DND-41 (cell line): ENCODE data around the gene BBC3.

Experiments
- ATAC-seq: fragments of 200-7000 bp; cut with Tn5 transposase; 3 replicates; pipeline ENCODE4 v1.9.1; 2021; ENCODE audit warnings: low read depth; ENCODE audit not compliant: insufficient read depth
- DNase-seq: peaks from one replicate; pipeline ENCODE4 v3.0.0-alpha.2; 2020
- H2AFZ ChIP-seq: 2 replicates; pipeline ENCODE4 v1.6.0; 2012; ENCODE audit warnings: low read depth, low read length
- H3K27ac ChIP-seq: 2 replicates; pipeline ENCODE4 v1.5.1; 2012; ENCODE audit warnings: low read length, inconsistent platforms
- H3K27me3 ChIP-seq: fragments of 200-600 bp; sonication (generic); 2 replicates; pipeline ENCODE4 v1.6.0; 2012; ENCODE audit warnings: low read length, mild to moderate bottlenecking, inconsistent platforms; ENCODE audit not compliant: insufficient read depth, poor library complexity
- H3K36me3 ChIP-seq: 2 replicates; pipeline ENCODE4 v1.5.1; 2012; ENCODE audit warnings: low read length, inconsistent platforms; ENCODE audit not compliant: insufficient read depth
- H3K4me1 ChIP-seq: 2 replicates; pipeline ENCODE4 v1.5.1; 2012; ENCODE audit warnings: mild to moderate bottlenecking, low read length; ENCODE audit not compliant: insufficient read depth
- H3K4me2 ChIP-seq: 2 replicates; pipeline ENCODE4 v1.6.0; 2012; ENCODE audit warnings: mild to moderate bottlenecking, moderate library complexity, low read length, inconsistent platforms; ENCODE audit not compliant: insufficient read depth
- H3K4me3 ChIP-seq, 2 experiments: fragments of 200-600 bp in 1 of 2; shearing (Covaris generic) in 1 of 2; 2 replicates each; pipeline ENCODE4 v1.5.1; 2012 to 2016; ENCODE audit warnings: inconsistent platforms in 2 of 2, low read length in 2 of 2, mild to moderate bottlenecking in 2 of 2, low read depth in 1 of 2, moderate library complexity in 1 of 2
- H3K79me2 ChIP-seq: 2 replicates; pipeline ENCODE4 v1.6.0; 2012; ENCODE audit warnings: low read length, inconsistent platforms; ENCODE audit not compliant: insufficient read depth
- H3K9ac ChIP-seq: 2 replicates; pipeline ENCODE4 v1.6.0; 2012; ENCODE audit warnings: low read depth, mild to moderate bottlenecking, inconsistent platforms, low read length, moderate library complexity
- H3K9me3 ChIP-seq: 2 replicates; pipeline ENCODE4 v1.5.1; 2012; ENCODE audit warnings: low read length, moderate library complexity, mild to moderate bottlenecking, inconsistent platforms; ENCODE audit not compliant: insufficient read depth, severe bottlenecking
- H4K20me1 ChIP-seq: 2 replicates; pipeline ENCODE4 v1.6.0; 2012; ENCODE audit warnings: low read length; ENCODE audit not compliant: insufficient read depth
- CTCF ChIP-seq: IDR thresholded peaks from 2 replicates; pipeline ENCODE4 v1.5.1; 2012; ENCODE audit warnings: borderline replicate concordance, low read length, moderate library complexity, mild to moderate bottlenecking; ENCODE audit not compliant: poor library complexity, severe bottlenecking; ENCODE audit errors: extremely low read depth
- EZH2 ChIP-seq: IDR thresholded peaks from 3 replicates; pipeline ENCODE4 v1.6.1; 2012; ENCODE audit warnings: borderline replicate concordance, low read depth, mild to moderate bottlenecking, moderate library complexity, low read length, inconsistent platforms; ENCODE audit not compliant: severe bottlenecking

BBC3 gene

GRCh38 chr19:47240556-47240955 is 9.6 kb upstream of the BBC3 start:
- Histone ChIP-seq H3K27ac (no peak overlapping the region), H3K9ac (no peak overlapping the region)

GRCh38 chr19:47239610-47240296 is 8.8 kb upstream of the BBC3 start:
- no peak for TF ChIP-seq EZH2
- no peak for TF ChIP-seq CTCF
- Histone ChIP-seq H3K4me1 (peaks cover 28% of the 10 kb centered on the region), H3K4me2 (no peak overlapping the region)

More at GRCh38 chr19:47240556-47240955, 9.6 kb upstream of the BBC3 start:
- ATAC-seq (no peak), DNase-seq (no peak)
- H3K4me2 ChIP-seq: 0 out of 2 replicates have a peak overlapping the region, but pooled peaks have one; percentile 16
- no peaks in the 10 kb centered on the region; the same call in 1 of the 2 replicates for H4K20me1 ChIP-seq
- no peak overlapping the region for H3K4me3 ChIP-seq
- peaks cover 30% of the 10 kb centered on the region for H3K4me1 ChIP-seq
- no peaks in the 10 kb centered on the region for H3K27me3 ChIP-seq
- TF ChIP-seq CTCF (no peak), EZH2 (no peak)
- no peak overlapping the region for H2AFZ ChIP-seq
- H3K9me3 ChIP-seq: no peaks in the 10 kb centered on the region
- no peaks in the 10 kb centered on the region for H3K36me3 ChIP-seq
- H3K79me2 ChIP-seq: no peaks in the 10 kb centered on the region

GRCh38 chr19:47239152-47239551 is 8.2 kb upstream of the BBC3 start:
- Histone ChIP-seq H3K4me1 (peaks cover 22% of the 10 kb centered on the region), H3K4me3 (no peak overlapping the region), H3K79me2 (no peaks in the 10 kb centered on the region), H4K20me1 (no peaks in the 10 kb centered on the region; the same call in 1 of the 2 replicates), H2AFZ (no peak overlapping the region), H3K27me3 (no peaks in the 10 kb centered on the region), H3K36me3 (no peaks in the 10 kb centered on the region), H3K9me3 (no peaks in the 10 kb centered on the region), H3K4me2 (no peak overlapping the region), H3K9ac (no peak overlapping the region), H3K27ac (no peak overlapping the region)
- TF ChIP-seq EZH2 (no peak), CTCF (no peak)
- no peak for DNase-seq
- no peak for ATAC-seq

More at GRCh38 chr19:47239610-47240296, 8.8 kb upstream of the BBC3 start:
- Histone ChIP-seq H3K27ac (no peak overlapping the region), H3K9me3 (no peaks in the 10 kb centered on the region), H3K27me3 (no peaks in the 10 kb centered on the region), H3K4me3 (no peak overlapping the region), H3K9ac (no peak overlapping the region), H2AFZ (no peak overlapping the region), H3K36me3 (no peaks in the 10 kb centered on the region), H4K20me1 (no peaks in the 10 kb centered on the region; the same call in 1 of the 2 replicates), H3K79me2 (no peaks in the 10 kb centered on the region)
- no peak for DNase-seq
- no peak for ATAC-seq
